Endodermal cell (in vitro differentiated cells): ENCODE data around the gene RIOK3. TPM values are rescaled to one million over a fixed set of nuclear protein-coding genes. Genes with fewer than 3 reads are reported as not detected.

Experiments used
- DNase-seq: peaks from one replicate; pipeline ENCODE4 v3.0.0-alpha.2; 2017
- H3K27ac ChIP-seq: 2 replicates; pipeline ENCODE4 v1.5.1; 2013; ENCODE audit warnings: mild to moderate bottlenecking, low read depth, low read length, moderate library complexity
- H3K27me3 ChIP-seq: 2 replicates; pipeline ENCODE4 v1.6.1; 2013; ENCODE audit warnings: mild to moderate bottlenecking, low read length, moderate library complexity; ENCODE audit not compliant: insufficient read depth, control insufficient read depth, poor library complexity, severe bottlenecking
- H3K36me3 ChIP-seq: 2 replicates; pipeline ENCODE4 v1.7.0; 2013; ENCODE audit warnings: mild to moderate bottlenecking, low read length, moderate library complexity; ENCODE audit not compliant: control insufficient read depth, insufficient read depth
- H3K4me1 ChIP-seq: one replicate; pipeline ENCODE4 v1.7.0; 2013; ENCODE audit warnings: low read length; ENCODE audit not compliant: control insufficient read depth, insufficient read depth
- H3K4me3 ChIP-seq: 2 replicates; pipeline ENCODE4 v1.5.1; 2013; ENCODE audit warnings: mild to moderate bottlenecking, low read length, moderate library complexity
- H3K9ac ChIP-seq: 2 replicates; pipeline ENCODE4 v1.6.1; 2013; ENCODE audit warnings: mild to moderate bottlenecking, low read length, moderate library complexity; ENCODE audit not compliant: poor library complexity, severe bottlenecking; ENCODE audit errors: extremely low read depth
- H3K9me3 ChIP-seq: 2 replicates; pipeline ENCODE4 v1.6.1; 2013; ENCODE audit warnings: mild to moderate bottlenecking, low read length, moderate library complexity; ENCODE audit not compliant: control insufficient read depth
- H3K27ac Mint-ChIP-seq: 2 replicates; pipeline ENCODE4 v1.8.0; 2020; ENCODE audit warnings: mixed read lengths
- H3K27me3 Mint-ChIP-seq: 2 replicates; pipeline ENCODE4 v1.8.0; 2021; ENCODE audit warnings: mild to moderate bottlenecking, mixed read lengths; ENCODE audit not compliant: insufficient read depth
- H3K36me3 Mint-ChIP-seq: 2 replicates; pipeline ENCODE4 v1.8.0; 2020; ENCODE audit warnings: low read depth, mixed read lengths
- H3K4me1 Mint-ChIP-seq: 2 replicates; pipeline ENCODE4 v1.8.0; 2020; ENCODE audit warnings: mixed read lengths
- H3K4me3 Mint-ChIP-seq: 2 replicates; pipeline ENCODE4 v1.8.0; 2020; ENCODE audit warnings: mild to moderate bottlenecking, moderate library complexity, mixed read lengths
- H3K9me3 Mint-ChIP-seq: 2 replicates; pipeline ENCODE4 v1.8.0; 2020; ENCODE audit warnings: mild to moderate bottlenecking, mixed read lengths
- WGBS, 2 experiments: methylation state at CpG; one replicate each; pipeline versions ENCODE4 v1.1.5 to v1.1.7; 2013; ENCODE audit warnings: missing lambda C conversion rate in 2 of 2, mixed read lengths in 1 of 2; ENCODE audit not compliant: insufficient coverage in 1 of 2, insufficient read length in 1 of 2; 5-methylcytosine and 5-hydroxymethylcytosine counted together
- total RNA-seq, 2 donors: library from RNA; stranded (reverse); fragmentation: NEBNext Ultra II Directional in 1 of 2; extraction: Animal tissue kit (Norgen Biotek cat#: 25700) in 1 of 2; gene quantifications; 2 replicates in 1 of 2; 3 replicates in 1 of 2; pipeline ENCODE4 v1.2.1, GENCODE V29; 2021
- TF ChIP-seq, protein P1 (sequence below): fragments of 200-600 bp; sonication (generic); conservative IDR thresholded peaks from 2 replicates; pipeline ENCODE4 v1.5.0; 2021; ENCODE audit warnings: antibody characterized with exemption, mild to moderate bottlenecking

The RIOK3 gene
- total RNA-seq, 2 donors from 2014 or later = 31.2 to 45.0 TPM

DNA sequence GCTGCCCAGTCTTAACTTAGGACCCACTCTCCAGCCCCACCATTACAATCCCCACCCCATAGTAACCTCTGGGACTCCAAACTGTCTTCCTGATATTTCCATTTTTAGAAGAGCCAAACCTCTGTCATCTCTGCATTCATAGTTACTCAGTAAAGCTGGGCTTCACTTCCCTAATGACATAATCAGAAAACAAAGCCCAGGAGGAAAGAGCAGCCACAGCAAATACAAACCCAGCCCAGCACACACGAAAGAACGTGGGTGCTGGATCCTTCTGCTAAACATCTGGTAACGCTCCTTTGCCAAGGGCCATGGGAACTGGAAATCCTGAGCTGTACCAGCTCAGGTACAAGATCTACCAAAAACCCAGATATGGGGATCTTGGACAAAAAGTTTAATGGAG lies 36.8 kb upstream of the RIOK3 start:
- Mint-ChIP-seq H3K36me3 (no peaks in the 10 kb centered on the region), H3K4me1 (no peaks in the 10 kb centered on the region), H3K4me3 (no peak overlapping the region), H3K27me3 (no peaks in the 10 kb centered on the region), H3K27ac (no peak overlapping the region), H3K9me3 (no peaks in the 10 kb centered on the region)
- H3K4me1 ChIP-seq = no peaks in the 10 kb centered on the region
- no peak overlapping the region for H3K27ac ChIP-seq
- H3K9ac ChIP-seq = no peak overlapping the region
- DNase-seq = no peak
- H3K4me3 ChIP-seq = no peak overlapping the region
- no peaks in the 10 kb centered on the region for H3K27me3 ChIP-seq
- H3K36me3 ChIP-seq = no peaks in the 10 kb centered on the region
- TF ChIP-seq, protein P1, sequence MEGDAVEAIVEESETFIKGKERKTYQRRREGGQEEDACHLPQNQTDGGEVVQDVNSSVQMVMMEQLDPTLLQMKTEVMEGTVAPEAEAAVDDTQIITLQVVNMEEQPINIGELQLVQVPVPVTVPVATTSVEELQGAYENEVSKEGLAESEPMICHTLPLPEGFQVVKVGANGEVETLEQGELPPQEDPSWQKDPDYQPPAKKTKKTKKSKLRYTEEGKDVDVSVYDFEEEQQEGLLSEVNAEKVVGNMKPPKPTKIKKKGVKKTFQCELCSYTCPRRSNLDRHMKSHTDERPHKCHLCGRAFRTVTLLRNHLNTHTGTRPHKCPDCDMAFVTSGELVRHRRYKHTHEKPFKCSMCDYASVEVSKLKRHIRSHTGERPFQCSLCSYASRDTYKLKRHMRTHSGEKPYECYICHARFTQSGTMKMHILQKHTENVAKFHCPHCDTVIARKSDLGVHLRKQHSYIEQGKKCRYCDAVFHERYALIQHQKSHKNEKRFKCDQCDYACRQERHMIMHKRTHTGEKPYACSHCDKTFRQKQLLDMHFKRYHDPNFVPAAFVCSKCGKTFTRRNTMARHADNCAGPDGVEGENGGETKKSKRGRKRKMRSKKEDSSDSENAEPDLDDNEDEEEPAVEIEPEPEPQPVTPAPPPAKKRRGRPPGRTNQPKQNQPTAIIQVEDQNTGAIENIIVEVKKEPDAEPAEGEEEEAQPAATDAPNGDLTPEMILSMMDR = no peak
- WGBS, 2 experiments = 94 to 100% methylated on average over 3 of the region's 3 CpGs
- H3K9me3 ChIP-seq = no peaks in the 10 kb centered on the region

- WGBS, 2 experiments = 79% methylated on average over 1 of the region's 1 CpG; no CpG with 5 or more reads in 1 of the 2 experiments
- H3K4me1 Mint-ChIP-seq = peaks cover 5% of the 10 kb centered on the region
- H3K27ac ChIP-seq = no peak overlapping the region
- H3K9me3 ChIP-seq = no peaks in the 10 kb centered on the region
- H3K9me3 Mint-ChIP-seq = peaks cover under 1% of the 10 kb centered on the region
- no peak overlapping the region for H3K4me3 ChIP-seq
- no peaks in the 10 kb centered on the region for H3K36me3 ChIP-seq
- H3K27ac Mint-ChIP-seq = no peak overlapping the region
- no peak overlapping the region for H3K4me3 Mint-ChIP-seq
- TF ChIP-seq, protein P1 = no peak
- peaks cover 2% of the 10 kb centered on the region for H3K36me3 Mint-ChIP-seq
- H3K27me3 ChIP-seq = no peaks in the 10 kb centered on the region
- no peaks in the 10 kb centered on the region for H3K27me3 Mint-ChIP-seq
- DNase-seq = no peak
- H3K4me1 ChIP-seq = no peaks in the 10 kb centered on the region
- H3K9ac ChIP-seq = no peak overlapping the region
These were observed 31.8 kb upstream of the RIOK3 start for GRCh38 chr18:23421277-23421676.

GRCh38 chr18:23422751-23423418 lies 30.2 kb upstream of the RIOK3 start:
- no peak for DNase-seq
- Histone ChIP-seq H3K27me3 (no peaks in the 10 kb centered on the region), H3K9ac (no peak overlapping the region), H3K4me3 (no peak overlapping the region), H3K36me3 (no peaks in the 10 kb centered on the region), H3K9me3 (no peaks in the 10 kb centered on the region), H3K27ac (peak overlapping the region; percentile 49), H3K4me1 (no peaks in the 10 kb centered on the region)
- TF ChIP-seq, protein P1 = no peak
- Mint-ChIP-seq H3K36me3 (peaks cover 5% of the 10 kb centered on the region), H3K9me3 (peaks cover 5% of the 10 kb centered on the region), H3K27me3 (no peaks in the 10 kb centered on the region), H3K4me1 (peaks cover 5% of the 10 kb centered on the region), H3K4me3 (no peak overlapping the region), H3K27ac (no peak overlapping the region)
- WGBS, 2 experiments = 90 to 95% methylated on average over 3 to 4 of the region's 4 CpGs
